SIG-M5 treated with dmso at 0.1 percent for 504 hours (cell line): ENCODE measurements around the gene BBS2.
A peak's percentile ranks its signal among the peaks of the same experiment; 100 is the strongest.

Experiments used
- DNase-seq: peaks from one replicate; lab custom pipeline; 2025; ENCODE audit not compliant: unreplicated experiment; lab: John Stamatoyannopoulos, UW

BBS2 gene

DNA sequence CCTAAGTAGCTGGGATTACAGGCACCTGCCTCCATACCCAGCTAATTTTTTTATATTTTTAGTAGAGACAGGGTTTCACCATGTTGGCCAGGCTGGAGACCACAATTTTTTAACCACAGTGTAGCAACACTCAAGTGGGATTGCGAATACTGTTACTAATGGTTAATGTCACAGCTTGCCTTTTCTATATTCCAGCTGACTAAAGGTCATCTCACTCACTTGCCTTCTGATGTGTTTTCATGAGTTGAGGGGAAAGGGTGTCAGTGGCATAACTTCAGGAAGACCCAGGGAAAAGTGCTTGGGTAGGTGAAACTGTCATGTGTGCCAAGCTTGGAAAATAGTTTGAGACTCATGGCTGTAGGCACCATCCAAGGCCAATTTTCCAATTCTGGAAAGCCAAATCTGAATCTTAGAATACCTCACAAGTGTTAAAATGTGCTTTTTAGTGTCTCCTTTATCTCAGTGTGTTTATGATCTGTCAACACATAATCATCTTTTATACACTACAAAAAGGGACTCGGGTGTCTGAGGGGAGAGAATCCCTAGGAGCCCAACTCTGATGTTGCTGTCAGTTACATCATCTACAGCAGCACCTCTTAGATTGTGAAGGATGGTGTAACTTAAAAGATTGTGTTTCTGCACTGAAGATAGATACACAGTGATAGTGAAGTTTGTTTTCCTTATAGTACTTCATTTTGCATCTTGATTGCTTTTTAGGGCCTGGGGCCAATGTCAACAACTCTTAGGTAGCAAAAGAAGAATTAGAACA, 41.4 kb downstream of the BBS2 start:
- DNase-seq: peak; percentile 57

DNA sequence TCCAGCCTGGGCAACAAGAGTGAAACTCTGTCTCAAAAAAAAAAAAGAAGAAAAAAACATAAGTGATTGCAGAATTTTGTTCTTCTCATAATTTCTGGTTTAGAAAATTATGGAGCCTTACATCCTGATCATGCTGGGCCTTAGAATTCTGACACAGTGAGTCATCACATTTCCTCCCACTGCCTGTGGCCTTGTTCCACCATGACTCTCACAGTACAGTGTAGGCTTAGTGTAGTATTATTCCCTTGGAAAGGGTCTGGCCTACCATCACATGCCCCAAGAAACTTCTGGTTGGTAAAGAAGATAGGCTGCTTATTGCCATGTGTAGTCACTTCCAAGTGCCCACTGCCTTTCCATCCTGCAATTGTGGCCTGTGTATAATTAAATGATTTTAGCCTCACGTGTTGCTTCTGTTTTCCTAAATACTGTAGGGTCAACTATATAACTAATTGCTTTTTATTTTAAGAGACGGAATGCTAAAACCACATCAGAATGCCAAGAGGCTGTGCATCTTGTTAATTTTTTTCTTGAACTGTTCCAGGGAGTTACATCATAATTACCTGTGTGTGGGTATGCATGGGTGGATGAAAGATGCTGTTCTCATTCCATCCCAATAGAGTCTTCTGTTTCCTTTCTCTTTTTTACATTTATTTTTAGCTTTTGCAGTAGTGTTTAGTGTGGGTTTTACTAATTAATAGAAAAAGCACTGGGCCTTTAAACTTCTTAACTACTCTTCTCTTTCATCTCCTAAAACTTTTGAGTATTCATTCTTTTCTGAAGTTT, 42.5 kb downstream of the BBS2 start:
- DNase-seq: peak; percentile 33

DNA sequence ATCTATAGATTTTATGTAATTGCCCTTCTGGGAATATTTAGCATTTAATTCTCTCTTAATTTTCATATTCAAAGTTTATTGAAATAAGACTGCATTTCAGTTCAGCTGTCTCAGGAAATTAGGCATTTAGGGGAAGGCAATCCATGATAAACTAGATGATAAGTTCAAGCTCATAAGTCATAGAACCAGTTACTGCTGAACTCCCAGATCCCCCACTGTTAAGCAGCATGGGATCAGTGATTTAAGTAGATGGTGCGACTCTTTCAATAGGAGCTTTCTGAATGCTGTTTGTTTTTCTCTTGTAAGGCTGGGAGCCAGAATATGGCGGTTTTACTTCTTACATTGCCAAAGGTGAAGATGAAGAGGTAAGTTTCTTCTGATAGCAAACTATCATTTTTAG, 44.6 kb downstream of the BBS2 start:
- no peak for DNase-seq

DNA sequence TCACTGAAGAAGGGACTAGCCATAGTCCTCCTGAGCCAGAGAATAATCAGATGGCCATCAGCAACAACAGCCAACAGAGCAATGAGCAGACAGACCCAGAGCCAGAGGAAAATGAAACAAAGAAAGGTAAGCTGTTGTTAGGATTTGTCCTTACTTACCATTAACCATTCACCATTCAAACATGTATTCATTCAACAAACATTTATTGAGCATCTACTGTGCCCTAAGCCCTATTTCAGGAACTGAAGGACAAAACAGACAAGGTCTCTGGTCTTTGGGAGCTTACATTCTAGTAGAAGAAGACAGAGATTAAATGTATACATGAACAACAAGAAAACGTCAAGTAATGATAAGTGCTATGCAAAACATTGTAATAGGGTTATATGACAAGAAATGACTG, 49.2 kb downstream of the BBS2 start:
- DNase-seq: no peak

DNA sequence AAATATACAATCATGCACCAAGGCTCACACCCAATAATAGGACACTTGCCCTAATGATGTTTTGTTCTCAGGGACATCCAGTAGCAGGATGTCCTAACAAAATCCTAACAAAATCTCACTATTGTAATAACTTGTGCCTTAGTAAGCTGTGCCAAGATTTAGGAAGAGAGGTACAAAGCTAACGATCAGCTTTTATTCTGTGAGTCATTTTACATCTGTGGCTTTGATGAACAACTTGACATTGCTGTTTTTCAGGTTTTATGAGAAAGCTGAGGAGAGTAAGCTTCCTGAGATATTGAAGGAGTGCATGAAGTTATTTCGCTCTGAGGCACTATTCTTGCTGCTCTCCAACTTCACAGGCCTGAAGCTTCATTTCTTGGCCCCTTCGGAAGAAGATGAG, 49.6 kb downstream of the BBS2 start:
- no peak for DNase-seq

DNA sequence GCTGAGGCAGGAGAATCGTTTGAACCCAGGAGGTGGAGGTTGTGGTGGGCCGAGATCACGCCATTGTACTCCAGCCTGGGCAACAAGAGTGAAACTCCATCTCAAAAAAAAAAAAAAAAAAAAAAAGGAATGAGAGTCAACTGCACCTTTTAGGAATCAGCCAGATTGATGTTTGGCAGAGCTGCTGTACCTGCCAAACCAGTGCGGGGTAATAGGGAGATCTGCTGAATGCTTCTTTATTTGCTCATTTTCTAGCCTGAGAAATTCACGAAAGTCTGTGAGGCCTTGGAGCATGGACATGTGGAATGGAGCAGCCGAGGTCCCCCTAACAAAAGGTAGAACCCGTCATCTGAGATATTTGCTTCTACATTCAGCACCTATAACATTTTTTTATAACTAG, 50.1 kb downstream of the BBS2 start:
- no peak for DNase-seq

DNA sequence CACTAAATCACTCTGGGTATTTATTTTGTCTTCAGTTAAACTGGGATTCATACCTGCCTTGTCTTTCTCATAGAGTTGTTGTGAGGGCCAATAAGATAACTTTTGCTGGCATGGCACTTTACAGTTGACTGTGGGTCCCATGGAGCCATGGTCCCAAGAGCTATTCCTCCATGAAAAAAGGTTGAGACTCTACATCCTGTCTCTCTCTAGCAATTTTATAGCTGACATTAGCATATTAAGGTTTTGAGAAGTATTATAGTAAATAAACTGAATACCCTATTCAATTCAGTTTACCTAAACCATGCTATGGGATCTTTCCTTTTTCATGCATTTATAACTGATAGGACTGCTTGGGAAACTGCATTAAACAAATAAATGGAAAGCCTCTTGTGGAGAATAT, 51.0 kb downstream of the BBS2 start:
- no peak for DNase-seq

DNA sequence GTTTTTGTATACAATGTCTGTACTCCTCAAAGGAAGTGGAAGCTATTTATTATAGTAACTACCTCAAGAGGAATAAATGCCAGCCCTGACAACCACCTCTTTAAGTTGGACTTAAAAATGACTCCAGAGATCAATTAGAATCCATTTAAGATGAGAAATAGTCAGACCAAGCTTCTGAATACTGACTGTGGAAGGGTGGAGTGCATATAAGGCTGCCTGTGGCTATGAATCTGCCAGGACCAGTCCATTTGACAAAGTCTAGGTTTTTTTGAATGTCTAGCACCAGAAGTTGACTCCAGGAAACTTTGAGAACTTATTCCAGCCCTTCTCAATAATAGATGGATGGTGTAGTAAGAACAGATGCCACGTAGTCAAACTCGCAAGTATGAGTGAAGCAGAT, 53.5 kb downstream of the BBS2 start:
- DNase-seq: no peak

DNA sequence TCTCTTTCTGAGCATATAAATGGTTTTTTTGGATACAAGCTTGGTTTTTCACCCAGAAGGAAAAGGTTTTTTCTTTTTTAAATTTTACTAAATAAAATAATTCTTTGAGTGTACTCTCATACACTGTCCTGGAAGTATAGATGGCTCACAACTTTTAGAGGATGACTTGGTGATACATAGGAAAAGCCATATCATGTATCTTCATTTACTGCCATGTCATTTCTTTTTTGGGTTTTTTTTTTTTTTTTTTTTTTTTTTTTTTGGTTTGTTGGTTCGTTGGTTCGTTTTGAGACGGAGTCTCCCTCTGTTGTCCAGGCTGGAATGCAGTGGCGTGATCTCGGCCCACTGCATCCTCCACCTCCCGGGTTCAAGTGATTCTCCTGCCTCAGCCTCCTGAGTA, 56.7 kb downstream of the BBS2 start:
- no peak for DNase-seq

DNA sequence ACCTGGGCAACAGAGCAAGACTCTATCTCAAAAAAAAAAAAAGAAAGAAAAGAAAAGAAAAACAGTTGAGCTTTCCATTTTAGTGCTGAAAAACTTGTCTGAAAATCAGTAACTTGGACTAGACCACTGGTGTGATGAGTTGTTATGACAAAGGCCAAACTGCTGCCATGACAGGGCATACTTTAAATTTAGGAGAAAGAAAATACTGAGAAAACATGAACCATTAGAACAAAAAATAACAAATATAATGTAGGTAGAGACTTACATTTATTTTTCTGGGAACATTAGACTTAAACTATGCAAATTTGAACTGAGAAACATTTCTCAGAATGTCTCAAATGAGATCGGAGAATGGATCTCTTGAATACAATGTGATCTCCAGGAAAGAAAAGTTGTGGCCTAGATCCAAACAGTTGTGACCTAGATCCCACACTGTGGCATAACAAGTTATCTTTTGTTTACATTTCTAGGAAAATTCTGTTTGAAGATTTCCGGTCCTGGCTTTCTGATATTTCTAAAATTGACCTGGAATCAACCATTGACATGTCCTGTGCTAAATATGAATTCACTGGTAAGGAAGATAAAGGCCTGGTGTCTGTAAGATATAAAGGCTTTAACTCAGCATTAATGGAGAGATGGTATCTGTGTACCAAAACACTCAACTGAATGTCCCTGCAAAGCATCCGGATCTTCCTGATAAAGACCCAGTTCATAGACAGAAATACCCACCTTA, 57.6 kb downstream of the BBS2 start:
- no peak for DNase-seq

DNA sequence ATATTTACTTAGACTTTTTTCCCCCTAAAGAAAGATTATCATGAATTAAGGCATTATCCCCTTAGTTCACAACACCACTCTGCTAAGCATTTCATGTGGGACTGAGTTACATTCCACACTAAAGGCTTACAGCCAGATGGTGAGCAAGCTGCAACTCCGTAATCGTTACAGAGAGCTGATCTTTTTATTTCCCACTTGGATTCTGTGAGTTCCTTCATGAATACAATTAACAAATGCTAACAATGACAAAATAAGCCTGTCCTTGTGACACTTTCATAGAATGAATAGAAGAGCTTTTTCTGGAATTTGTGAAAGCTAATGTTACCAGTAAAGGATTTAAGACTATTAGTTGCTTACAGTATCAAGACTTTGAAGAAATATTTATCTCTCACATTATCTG, 59.7 kb downstream of the BBS2 start:
- DNase-seq: no peak

DNA sequence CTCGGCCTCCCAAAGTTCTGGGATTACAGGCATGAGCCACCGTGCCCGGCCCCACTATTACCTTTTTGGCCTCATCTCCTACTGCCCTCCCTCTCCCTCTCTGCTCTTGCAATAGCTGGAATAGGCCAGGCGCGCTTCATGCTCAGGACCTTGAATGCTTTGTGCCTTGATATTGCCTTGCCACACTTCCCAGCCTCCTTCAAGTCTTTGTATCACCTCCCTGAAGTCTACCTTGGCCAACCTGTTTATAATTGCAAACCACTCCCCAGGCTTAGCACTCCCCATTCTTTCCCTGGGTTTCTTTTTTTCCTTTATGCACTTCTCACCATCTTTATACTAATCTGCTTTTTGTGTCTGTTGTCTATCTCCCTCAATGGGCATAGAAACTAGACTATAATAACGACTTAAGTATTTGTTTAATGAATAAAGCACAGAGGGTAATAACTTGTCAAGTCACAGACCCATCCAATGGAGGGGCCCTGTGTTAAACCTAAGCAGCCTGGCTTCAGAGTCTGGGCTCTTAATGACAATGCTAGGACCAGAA, 61.8 kb downstream of the BBS2 start:
- DNase-seq: no peak

DNA sequence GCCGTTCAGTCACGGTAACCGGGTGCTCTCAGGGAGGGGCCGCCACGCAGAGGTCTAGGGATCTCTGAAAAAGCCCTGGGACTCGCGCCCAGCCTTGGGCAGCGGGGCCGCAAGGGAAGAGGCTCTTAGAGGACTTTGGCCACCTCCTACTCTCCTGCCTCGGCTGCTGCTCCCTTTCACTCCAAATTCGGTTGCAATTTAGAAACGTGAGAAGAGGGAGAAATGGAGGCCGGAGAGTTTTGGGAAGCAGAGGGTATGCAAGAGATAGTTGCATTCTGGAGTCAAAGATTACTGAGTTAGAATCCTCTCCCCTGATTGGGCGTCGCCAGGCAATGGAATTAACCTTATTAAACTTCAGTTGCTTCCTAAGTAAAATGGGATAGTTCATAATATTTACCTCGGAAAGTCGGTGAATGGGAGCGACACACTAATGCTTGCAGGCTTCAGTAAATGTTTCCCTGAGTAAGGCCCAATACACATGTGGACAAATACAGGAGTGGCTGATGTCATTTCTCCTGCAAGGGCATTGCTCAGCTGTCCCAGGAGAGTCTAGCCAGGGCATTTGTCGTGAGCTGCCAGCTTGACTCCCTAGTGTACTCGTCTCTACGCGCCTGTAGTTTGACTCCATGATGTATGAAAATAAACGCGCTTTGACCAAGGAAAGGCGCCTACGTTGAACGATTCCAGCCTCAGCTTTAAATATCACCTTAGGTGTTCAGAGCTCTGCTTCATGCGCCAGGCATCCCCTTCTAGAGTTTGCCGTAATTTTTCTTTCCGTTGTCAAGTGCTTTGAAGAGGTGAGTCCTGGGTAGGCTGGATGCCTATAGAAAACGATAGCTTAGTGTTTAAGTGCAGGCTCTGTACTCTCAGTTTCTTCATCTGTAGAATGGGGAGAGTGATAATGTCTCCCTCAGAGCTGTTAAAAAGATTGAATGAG, 67.8 kb downstream of the BBS2 start:
- no peak for DNase-seq

DNA sequence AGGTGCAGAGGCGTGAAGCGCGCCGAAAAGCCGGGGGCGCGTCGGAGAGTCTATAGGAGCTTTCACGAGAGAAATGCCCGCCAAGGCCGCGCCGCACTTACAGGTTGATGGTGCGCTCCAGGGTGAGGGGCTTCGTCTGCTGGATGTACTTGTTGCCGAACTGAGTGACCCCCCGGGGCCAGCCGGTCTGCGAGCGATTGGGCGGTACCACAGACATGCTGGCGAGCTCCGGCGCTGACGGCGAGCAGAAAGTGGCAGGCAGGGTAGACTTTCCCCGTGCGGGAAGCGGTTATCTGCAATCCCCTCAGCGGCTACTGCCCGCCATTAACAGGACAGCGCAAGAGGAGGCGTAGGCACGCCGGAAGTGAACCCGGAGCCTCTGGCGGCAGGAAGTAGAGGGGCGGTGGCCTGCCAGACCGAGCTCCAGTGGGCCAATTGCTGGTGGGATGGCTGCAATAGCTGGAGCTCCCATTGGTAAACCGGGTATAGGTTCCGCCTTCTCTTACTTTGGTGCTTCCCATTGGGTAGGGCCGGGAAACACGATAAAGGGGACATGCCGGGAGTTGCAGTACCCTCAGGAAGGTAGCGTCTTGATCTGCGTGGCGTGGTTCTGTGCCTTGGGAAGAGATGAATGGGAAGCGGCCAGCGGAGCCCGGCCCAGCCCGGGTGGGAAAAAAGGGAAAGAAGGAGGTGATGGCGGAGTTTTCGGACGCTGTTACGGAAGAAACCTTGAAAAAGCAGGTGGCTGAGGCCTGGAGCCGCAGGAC, 68.7 kb downstream of the BBS2 start, which contains the start of the genes NUDT21 and OGFOD1:
Gene NUDT21, minus strand, starts transcription at position 347 of the 767 bp plus-strand sequence. Its CDS starts 130 bp downstream, at position 217.
Gene OGFOD1, plus strand, starts transcription at position 569 of the 767 bp plus-strand sequence. Its CDS starts 59 bp downstream, at position 628.
- DNase-seq: peak; percentile 99

DNA sequence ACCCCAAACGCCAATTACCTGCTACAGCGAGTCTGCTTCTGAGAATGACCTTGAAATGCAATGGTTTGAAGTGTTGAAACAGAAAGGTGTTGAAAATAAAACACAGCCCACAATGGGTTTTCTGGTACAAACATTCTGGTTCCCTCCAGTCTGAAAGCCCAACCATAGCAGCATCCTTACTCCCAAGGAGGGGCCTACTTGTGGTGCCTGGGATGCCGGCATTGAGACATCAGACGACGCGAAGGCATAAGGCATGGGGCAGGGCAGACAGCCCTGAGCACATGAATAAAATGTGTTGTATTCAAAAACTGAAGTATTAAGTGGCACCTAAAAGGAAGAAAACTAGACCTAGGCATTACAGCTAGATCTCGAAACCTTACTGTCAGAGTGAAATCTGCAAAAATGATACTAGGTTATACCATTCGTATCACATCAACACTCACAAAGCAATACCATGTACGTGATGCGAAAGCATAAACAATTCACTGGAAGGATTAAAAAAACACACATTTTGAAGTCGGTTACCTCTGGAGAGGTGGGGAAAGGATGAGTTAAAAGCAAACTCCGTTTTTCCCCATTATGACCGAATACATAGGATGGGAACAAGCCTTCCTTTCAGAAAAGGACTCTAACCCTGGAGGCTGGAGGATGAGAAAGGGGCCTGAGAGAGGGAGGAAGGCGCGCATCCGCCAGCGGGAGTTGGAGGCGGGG, 69.4 kb downstream of the BBS2 start:
- DNase-seq: no peak

DNA sequence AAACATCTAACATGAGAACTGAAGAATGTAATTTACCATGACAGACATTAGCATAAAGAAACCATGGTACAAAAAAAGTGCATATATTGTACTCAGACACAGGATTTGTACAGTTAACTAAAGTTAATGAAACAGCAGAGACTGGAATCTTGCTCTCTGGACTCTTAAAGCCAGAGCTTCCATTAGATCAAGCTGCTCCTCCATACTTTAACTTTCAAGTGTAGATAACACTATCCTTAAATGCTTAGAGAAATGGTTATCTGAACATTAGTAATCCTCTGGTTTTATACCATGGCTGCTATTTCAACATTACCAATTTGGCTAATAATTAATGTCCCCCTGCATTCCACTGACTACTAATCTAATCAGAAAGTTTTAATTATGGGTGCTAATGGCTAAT, 71.8 kb downstream of the BBS2 start:
- no peak for DNase-seq

DNA sequence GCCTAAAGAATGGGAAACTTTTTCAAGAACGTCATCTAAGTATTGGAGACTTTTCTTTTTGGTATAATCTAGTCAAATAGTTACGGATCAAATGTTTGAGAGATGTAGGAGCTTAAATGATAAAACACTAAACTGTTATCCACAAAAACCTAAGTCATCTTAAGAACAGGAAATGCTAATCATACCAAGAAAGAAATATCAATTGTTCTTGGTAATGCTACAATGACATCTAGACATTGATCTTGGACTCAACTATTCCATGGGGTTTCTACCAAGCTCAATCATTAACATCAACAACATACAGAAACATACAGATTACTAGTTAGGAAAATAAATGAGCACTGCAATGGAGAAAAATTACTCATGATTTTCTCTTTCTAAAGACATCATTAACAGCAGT, 72.5 kb downstream of the BBS2 start:
- no peak for DNase-seq

DNA sequence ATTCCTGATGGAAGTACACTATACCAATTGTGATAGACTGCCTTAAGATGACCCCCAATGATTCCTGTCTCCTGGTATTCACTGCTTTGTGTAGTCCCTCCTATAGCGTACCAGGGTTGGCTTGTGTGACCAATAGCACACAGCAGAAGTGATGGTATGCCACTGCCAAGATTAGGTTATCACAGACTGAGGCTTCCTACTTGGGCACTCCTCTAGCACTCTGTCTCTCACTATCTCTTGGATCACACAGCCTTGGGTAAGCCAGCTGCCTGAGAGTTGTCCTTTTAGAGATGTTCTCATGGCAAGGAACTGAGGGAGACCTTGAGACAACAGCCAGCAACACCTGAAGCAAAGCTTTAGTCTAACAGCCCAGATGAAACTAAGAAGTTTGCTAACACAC, 81.8 kb downstream of the BBS2 start:
- no peak for DNase-seq

DNA sequence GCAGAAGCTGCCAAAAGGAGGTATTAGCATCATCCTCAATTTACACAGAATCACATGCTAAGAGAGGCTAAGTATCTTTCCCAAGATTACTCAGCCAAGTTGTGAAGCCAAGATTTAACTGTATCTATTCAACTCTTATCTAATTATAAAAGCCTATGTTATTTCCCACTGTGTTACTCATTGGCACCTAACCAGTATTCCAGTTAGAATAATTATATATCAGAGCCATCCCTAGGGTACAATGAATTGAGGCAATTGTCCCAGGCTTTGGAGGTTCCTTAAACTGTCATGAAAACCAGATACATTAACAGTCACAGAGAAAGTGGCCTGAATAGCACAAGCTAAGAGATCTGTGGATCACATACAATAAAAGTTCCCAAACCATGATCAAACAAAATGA, 83.6 kb downstream of the BBS2 start:
- DNase-seq: no peak
